Left lung (tissue), 10 donors: ENCODE data around the gene HOXC9. TPM values are rescaled to one million over a fixed set of nuclear protein-coding genes. Genes with fewer than 3 reads are reported as not detected.

Experiments
- ATAC-seq: fragments of 200-7000 bp; cut with Tn5 transposase; one replicate; pipeline ENCODE4 v1.9.1; 2020; ENCODE audit warnings: moderate library complexity
- DNase-seq, 4 donors: peaks; one replicate each; pipeline ENCODE4 v3.0.0-alpha.2; 2013 to 2020
- H3K27ac ChIP-seq, 2 donors: fragments of 200-600 bp; sonication (generic) in 1 of 2; one replicate each; pipeline versions ENCODE4 v1.5.0 to v1.8.0; 2020 to 2021
- H3K27me3 ChIP-seq, 2 donors: fragments of 200-600 bp; sonication (generic) in 1 of 2; one replicate each; pipeline versions ENCODE4 v1.5.0 to v1.8.0; 2020 to 2021
- H3K36me3 ChIP-seq, 2 donors: fragments of 200-600 bp; sonication (generic) in 1 of 2; one replicate each; pipeline versions ENCODE4 v1.5.0 to v1.8.0; 2020 to 2021
- H3K4me1 ChIP-seq, 2 donors: fragments of 200-600 bp; one replicate each; pipeline ENCODE4 v1.8.0; 2021
- H3K4me3 ChIP-seq, 2 donors: fragments of 200-600 bp; sonication (generic) in 1 of 2; one replicate each; pipeline versions ENCODE4 v1.5.0 to v1.8.0; 2020 to 2021; ENCODE audit warnings: mild to moderate bottlenecking in 1 of 2
- H3K9me3 ChIP-seq, 2 donors: fragments of 200-600 bp; sonication (generic) in 1 of 2; one replicate each; pipeline versions ENCODE4 v1.5.0 to v1.8.0; 2020 to 2021
- intact Hi-C, 2 donors: fragments of 100-400 bp; cut with DNase I; formaldehyde crosslinking; loops; one replicate each; pipeline versions ENCODE4 v1.11.2 to v1.14.2; 2022
- polyA plus RNA-seq, 6 donors: library from polyadenylated mRNA; unstranded; fragments of 120-200 nt; gene quantifications; one replicate each; pipeline ENCODE4 v1.2.1, GENCODE V29; 2013; ENCODE audit not compliant: insufficient read length in 6 of 6
- total RNA-seq, 2 donors: library from RNA; stranded (reverse); fragmentation: NEBNext Ultra II Directional; extraction: Animal tissue kit (Norgen Biotek cat#: 25700); gene quantifications; one replicate each; pipeline ENCODE4 v1.2.1, GENCODE V29; 2021
- TF ChIP-seq, protein P1 (sequence below), 2 donors: fragments of 200-600 bp; sonication (generic) in 1 of 2; IDR thresholded peaks; one replicate each; pipeline versions ENCODE4 v1.5.0 to v1.8.0; 2021; ENCODE audit warnings: antibody characterized with exemption in 2 of 2
- donor health status: DM: no; HTN: yes; CAD: no.
- donor health status: DM: no; HTN: no; CAD: no.

HOXC9 gene
- total and polyA plus RNA-seq, 8 donors: 0.30 to 0.91 (median 0.58) TPM; not detected in 1

DNA sequence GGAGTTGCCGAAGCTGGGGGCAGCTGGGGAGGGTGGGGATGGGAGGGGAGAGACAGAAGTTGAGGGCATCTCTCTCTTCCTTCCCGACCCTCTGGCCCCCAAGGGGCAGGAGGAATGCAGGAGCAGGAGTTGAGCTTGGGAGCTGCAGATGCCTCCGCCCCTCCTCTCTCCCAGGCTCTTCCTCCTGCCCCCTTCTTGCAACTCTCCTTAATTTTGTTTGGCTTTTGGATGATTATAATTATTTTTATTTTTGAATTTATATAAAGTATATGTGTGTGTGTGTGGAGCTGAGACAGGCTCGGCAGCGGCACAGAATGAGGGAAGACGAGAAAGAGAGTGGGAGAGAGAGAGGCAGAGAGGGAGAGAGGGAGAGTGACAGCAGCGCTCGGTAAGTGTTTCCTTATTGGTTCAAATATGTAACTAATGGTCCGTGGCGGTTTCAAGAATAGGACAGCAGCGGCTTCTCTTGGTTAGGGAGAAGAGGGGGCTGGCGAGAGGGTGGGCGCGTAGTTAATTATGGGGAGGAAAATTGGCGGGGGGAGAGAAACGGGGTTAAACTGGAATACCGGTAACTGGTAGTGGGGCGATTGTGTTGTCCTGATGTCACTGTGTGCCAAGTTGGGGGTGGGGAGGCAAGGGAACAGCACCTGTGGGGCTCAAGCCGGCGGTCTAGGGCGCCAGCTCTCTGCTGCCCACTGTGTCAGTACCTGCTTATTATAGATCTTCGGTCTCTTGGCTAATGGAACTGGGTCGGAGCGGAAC lies 17.2 kb downstream of the HOXC9 start:
- TF ChIP-seq, protein P1, sequence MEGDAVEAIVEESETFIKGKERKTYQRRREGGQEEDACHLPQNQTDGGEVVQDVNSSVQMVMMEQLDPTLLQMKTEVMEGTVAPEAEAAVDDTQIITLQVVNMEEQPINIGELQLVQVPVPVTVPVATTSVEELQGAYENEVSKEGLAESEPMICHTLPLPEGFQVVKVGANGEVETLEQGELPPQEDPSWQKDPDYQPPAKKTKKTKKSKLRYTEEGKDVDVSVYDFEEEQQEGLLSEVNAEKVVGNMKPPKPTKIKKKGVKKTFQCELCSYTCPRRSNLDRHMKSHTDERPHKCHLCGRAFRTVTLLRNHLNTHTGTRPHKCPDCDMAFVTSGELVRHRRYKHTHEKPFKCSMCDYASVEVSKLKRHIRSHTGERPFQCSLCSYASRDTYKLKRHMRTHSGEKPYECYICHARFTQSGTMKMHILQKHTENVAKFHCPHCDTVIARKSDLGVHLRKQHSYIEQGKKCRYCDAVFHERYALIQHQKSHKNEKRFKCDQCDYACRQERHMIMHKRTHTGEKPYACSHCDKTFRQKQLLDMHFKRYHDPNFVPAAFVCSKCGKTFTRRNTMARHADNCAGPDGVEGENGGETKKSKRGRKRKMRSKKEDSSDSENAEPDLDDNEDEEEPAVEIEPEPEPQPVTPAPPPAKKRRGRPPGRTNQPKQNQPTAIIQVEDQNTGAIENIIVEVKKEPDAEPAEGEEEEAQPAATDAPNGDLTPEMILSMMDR (IDR thresholded peaks at IDR 0.05): no peak
- peaks cover 89 to 100% of the 10 kb centered on the region in 2 donors for H3K27me3 ChIP-seq
- intact Hi-C loops: no loop called here
- no peaks in the 10 kb centered on the region for H3K9me3 ChIP-seq
- peak overlapping the region; percentile 25 to 28 for H3K4me3 ChIP-seq
- no peaks in the 10 kb centered on the region for H3K36me3 ChIP-seq
- H3K27ac ChIP-seq: no peak overlapping the region
- DNase-seq: peak in 1 of 4 donors; percentile 15
- ATAC-seq: peak; percentile 14
- peaks cover 0 to 22% of the 10 kb centered on the region in 2 donors for H3K4me1 ChIP-seq

DNA sequence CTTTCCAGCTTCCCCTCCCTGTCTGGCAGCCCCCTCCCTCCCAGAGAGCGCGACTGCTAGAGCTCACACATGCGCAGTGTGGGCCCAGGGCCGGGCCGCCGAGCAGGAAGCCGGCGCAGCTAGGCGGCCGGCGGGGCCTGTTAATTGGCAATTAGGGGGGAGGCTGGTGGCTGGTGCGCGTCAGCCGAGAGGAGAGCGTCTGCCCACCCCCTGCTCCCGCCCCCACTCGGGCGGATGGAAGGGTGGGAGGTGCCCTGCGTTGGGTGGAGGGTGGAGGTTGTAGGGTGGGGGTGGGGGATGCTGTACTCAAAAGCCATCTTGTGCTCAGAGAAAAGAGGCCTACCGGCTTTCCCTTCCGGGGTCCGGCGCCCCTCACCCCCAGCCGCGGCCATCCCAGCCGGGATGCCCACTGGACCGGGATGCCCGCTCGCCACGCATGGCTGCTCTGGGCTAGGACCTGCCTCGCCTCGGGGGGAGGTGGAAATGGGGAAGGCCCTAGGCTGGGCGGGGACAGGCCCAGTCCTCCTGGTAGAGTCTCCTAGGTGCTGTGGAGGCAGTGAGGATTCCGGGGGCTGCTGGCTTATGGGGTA lies 18.0 kb downstream of the HOXC9 start:
- ATAC-seq (peak; percentile 86), DNase-seq (peak in 3 of 4 donors; percentile 72 to 88 (median 76))
- H3K27ac ChIP-seq: no peak overlapping the region
- H3K36me3 ChIP-seq: no peaks in the 10 kb centered on the region
- H3K4me3 ChIP-seq: peak overlapping the region; percentile 25 to 28
- peaks cover 0 to 22% of the 10 kb centered on the region in 2 donors for H3K4me1 ChIP-seq
- peaks cover 88 to 100% of the 10 kb centered on the region in 2 donors for H3K27me3 ChIP-seq
- TF ChIP-seq, protein P1 (IDR thresholded peaks at IDR 0.05): no peak
- intact Hi-C loops: no loop called here
- no peaks in the 10 kb centered on the region for H3K9me3 ChIP-seq

DNA sequence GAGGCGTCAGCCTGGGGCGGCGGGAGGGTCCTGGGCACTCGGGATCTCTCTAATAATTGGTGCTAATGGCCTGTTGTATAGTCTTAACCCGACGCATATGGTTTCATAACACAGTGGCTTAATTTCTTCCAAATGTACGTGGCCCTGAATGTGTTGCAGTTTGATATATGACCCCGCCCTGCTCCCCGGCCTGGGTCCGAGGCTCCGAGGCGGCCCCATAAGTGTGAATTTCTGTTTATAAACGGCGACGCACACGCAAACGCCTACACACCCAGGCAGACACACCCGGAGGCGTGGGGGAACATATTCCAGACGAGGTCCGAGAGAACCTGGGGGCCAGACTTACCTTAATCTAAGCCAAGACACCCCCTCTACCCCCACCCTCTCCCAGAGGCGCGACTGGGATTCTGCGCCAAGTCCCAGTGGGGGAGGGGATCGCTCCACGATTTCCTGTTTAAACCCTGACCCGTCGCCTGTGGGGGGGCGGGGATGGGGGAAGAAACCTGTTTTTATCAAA lies 18.6 kb downstream of the HOXC9 start:
- TF ChIP-seq, protein P1 (IDR thresholded peaks at IDR 0.05): no peak
- peaks cover 0 to 22% of the 10 kb centered on the region in 2 donors for H3K4me1 ChIP-seq
- H3K27ac ChIP-seq: no peak overlapping the region
- DNase-seq: peak in 1 of 4 donors; percentile 21
- intact Hi-C loops: no loop called here
- H3K27me3 ChIP-seq: peaks cover 88 to 100% of the 10 kb centered on the region in 2 donors
- H3K36me3 ChIP-seq: no peaks in the 10 kb centered on the region
- no peak for ATAC-seq
- H3K4me3 ChIP-seq: peak overlapping the region; percentile 25 to 28
- no peaks in the 10 kb centered on the region for H3K9me3 ChIP-seq

DNA sequence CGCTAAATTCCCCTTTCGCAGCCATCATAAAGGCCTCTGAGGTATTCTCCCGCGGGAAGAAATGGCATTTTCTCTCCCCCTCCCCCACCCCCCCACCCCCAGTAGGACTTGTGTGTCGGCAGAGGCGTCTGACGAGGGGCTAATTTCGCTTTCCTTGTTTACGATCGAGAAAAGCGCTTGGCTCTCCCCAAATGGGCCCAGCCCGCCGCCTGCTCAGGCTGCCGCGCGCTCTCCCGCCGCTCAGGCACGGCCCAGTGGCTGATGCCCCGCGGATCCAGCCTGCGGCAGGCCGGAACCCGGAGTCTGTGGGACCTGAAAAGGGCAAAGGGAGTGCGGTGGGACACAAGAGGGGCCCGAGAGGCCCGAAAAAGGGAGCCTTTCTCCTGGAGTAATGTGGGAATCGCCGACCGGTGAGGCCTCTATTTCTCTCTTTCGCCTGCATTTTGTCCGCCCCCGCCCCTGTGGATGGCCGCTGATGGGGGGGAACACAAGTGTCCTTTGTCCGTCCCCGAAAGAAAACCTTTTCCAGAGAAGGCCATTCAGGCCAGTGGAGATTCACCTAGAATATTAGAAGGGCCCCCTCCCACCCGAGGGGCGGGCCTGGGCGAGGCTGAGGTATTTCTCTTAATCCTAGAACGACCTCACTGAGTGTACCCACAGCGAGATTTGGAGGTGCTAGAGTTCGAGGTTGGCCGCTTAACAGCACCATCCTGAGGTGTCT lies 19.3 kb downstream of the HOXC9 start:
- no peak overlapping the region for H3K27ac ChIP-seq
- peak in 1 of 4 donors; percentile 31 for DNase-seq
- ATAC-seq: no peak
- peaks cover 91 to 100% of the 10 kb centered on the region in 2 donors for H3K27me3 ChIP-seq
- H3K4me1 ChIP-seq: peaks cover 0 to 20% of the 10 kb centered on the region in 2 donors
- H3K9me3 ChIP-seq: no peaks in the 10 kb centered on the region
- no peak overlapping the region for H3K4me3 ChIP-seq
- no peaks in the 10 kb centered on the region for H3K36me3 ChIP-seq
- TF ChIP-seq, protein P1 (IDR thresholded peaks at IDR 0.05): no peak
- intact Hi-C loops: no loop called here
